DMS79 treated with DMSO at 0.1 percent for 48 hours (cell line): ENCODE data around the gene CMTM4.
A peak's percentile ranks its signal among the peaks of the same experiment; 100 is the strongest.
"Not testable (repeated sequence)": the region's sequence is repeated elsewhere in the genome, so short reads cannot be mapped to it uniquely, and the experiment has no call there.

Experiments
- DNase-seq: peaks from one replicate; lab custom pipeline; 2025; lab: John Stamatoyannopoulos, UW

The CMTM4 gene

DNA sequence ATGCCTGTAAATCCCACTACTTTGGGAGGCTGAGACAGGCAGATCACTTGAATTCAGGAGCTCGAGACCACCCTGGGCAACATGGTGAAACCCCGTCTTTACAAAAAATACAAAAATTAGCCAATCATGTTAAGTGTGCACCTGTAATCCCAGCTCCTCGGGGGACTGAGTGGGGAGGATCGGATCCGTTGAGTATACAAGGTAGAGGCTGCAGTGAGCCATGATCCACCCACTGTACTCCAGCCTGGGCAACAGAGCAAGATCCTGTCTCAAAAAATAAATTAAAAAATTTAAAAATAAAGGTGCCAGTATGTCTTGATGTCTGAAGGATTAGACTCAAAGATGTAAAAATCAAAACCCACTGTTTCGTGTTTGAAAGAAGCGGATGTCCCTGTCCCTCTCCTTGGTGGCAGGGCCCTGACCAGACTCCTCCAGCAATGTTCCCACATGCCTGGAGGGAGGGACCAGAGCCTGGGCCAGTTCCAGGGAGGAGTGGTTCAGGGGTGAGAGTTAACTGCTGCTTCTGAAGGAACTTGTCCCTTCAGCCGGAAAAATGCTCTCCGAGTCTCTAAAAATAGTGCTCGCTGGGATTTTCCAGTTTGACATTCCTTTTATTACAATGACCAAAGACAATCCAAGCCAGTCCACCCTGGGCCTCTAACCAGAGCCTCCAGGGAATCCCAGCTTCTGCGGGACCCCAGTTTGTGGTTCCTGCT is 9.4 kb upstream of the CMTM4 start:
- DNase-seq, result no peak

DNA sequence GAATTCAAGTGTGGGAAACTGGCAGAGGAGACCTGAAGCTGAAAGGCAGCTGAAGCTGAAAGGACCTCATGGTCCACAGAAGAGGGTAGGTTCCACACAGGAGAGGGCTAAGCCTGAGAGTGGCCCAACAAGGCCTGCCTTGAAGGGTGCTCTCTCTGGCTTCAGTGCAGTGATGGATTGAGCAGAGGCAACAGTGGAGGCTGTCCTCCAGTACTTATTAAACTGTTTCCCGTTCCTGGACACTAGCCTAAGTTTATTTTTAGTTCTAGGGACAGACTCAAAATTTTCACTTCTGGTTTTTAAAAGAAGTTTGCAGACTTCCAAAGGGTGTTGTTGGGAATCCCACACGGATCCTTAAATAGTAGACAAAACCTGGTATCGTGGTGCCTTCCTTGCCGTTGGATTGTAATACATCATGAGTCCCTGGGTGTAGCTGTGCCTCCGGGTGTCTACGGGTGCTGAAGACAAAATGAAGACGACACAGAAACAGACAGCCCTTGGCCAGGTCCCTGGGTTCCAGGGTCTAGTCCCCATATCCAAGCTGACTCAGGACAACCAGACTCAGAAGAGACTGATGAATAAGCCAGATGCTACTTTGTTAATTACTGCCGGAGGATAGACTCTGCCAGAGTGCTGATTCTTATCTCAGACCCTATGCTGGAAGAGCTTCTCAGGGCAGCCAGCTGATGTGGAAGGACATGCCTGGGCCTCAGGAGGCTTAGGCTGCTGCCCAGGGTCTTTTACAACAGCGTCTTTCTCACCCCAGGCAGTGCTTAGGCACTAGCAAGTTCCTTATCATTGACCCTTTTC is 7.1 kb upstream of the CMTM4 start:
- no peak for DNase-seq

DNA sequence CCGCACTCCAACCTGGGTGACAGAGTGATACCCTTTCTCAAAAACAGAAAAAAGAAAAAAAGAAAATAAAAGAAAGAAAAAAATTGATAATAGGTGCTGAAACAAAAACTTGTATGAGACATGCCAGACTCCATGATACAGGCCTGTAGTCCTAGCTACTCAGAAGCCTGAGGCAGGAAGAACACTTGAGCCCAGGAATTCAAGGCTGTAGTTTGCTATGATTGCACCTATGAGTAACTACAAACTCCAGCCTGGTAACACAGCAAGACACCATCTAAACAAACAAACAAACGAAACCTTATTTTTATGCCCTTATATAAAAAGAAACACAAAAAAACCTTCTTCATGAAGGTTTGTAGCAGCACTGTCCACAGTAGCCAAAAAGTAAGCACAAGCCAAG is 5.0 kb upstream of the CMTM4 start:
- DNase-seq, result no peak

DNA sequence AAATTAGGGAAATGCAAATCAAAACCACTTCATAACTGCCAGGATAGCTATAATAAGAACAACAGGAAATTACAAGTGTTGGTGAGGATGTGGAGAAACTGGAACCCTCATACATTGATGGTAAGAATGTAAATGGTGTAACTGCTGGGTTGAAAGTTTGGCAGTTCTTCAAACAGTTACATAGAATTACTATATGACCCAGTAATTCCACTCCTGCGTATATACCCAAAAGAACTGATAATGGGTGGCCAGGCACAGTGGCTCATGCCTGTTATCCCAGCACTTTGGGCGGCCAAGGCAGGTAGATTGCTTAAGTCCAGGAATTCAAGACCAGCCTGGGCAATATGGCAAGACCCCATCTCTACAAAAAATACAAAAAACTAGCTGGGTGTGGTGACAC is 4.5 kb upstream of the CMTM4 start:
- no peak for DNase-seq

DNA sequence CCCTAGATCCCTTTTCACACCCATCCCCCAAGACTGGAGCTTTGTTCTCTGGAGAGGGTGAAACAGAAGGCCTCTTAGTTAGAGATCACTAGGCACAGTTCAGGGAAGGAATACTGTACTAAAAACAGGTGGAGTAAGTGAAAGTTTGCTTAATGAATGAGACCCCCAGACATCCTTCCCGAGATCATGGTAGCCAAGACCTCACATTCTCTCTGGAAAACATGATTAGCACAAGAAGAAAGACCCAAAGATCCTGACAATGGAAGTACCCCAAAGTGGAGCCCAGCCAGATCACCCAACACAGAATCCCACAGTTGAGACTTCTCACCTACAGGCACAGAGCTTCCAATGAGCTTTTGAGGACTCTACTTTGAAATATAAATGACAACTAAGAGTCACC is 3.4 kb upstream of the CMTM4 start:
- DNase-seq, result no peak

DNA sequence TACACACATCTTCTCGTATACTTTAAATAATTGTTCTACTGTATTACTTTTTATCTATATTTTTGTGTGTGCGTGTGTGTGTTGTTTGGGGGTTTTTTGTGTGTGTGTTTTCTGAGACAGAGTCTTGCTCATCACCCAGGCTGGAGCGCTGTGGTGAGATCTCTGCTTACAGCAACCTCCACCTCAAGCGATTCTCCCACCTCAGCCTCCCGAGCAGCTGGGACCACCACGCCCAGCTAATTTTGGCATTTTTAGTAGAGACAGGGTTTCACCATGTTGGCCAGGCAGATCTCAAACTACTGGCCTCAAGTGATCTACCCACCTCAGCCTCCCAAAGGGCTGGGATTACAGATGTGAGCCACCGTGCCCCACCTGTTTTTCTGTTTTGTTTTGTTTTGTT is 1.5 kb upstream of the CMTM4 start:
- DNase-seq, result no peak

DNA sequence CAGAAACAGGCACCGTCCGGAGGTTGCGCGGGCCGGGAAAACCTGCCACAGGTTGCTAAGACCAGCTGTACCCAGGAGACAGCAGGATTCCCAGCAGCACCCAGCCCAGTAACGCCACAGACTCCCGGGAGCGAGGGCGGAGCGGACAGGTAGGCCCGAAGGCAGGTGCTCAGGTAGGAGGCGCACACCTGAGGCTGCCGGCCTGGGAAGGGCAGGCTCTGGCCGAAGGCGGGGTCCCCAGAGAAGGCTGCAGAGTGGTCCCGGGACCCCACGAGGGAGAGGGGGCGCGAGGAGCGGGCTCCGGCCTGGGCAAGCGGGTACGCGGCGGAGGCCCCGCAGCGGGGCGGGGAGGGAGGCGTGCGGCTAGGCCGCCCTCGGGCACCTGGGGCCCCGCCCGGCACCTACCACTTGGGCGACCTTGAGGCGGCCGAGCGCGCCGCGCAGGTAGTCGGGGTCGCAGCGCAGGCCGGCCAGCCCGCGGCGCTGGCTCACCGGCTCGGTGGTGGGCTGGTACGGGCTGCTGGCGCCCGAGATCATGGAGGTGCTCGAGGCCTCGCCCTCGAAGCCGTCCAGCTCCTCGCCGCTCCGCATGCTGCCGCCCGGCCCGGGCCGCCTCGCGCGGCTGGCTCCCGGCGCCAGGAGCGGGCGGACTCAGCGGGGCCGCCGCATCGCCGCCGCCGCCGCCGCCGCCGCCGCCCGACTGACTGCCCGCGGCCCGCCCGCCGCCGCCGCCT is 441 bp downstream of the CMTM4 start:
- peak; percentile 9 for DNase-seq

DNA sequence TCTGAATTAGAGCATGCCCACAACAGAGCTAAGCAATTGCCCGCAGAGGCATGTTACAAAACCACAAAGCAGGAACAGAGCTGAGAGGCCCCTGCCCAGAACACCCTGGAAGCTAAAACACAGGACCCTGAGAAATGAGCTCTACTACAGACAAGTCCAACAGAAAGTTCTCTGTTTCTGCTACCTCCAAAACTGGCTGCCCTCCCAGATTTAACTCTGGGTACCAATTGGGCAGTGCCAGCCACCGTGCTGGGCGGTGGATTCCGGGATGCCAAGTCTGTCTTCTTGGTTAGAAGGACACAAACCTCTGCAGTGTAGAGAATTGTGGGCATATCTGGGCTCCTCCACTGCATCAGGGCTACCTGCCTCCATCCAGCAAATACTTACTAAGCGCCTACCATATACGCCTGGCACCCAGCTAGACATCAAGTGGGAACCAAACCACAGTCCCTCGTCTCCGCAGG is 1.0 kb downstream of the CMTM4 start:
- peak; percentile 5 for DNase-seq

DNA sequence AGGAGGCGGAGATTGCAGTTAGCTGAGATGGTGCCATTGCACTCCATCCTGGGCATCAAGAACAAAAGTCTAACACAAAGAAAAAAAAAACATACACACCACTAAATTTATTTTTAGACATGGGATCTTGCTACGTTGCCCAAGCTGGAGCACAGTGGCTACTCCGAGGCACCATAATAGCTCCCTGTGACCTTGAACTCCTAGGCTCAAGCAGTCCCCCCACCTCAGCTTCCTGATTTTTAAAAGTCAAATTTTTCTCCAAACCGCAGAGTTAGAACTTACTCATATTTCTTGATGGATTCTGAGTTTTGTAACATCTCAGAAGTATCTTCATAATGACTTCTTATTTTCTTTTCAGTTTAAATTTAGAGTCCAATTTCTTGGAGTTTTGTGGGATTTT is 3.4 kb downstream of the CMTM4 start:
- no peak for DNase-seq

DNA sequence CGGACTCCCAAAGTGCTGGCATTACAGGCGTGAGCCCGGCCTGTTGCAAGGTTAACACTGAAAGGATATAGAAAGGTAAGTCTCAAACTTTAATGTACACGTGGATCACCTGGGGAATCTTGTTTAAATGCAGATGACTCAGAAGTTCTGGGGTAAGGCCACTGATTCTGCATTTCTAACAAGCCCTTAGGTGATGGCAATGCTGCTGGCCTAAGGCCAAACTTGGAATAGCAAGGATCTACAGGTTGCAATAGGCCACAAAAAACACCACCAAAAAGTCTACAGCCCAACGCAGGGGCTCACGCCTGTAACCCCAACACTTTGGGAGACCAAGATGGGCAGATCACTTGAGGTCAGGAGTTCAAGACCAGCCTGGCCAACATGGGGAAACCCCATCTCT is 4.2 kb downstream of the CMTM4 start:
- DNase-seq, result no peak

DNA sequence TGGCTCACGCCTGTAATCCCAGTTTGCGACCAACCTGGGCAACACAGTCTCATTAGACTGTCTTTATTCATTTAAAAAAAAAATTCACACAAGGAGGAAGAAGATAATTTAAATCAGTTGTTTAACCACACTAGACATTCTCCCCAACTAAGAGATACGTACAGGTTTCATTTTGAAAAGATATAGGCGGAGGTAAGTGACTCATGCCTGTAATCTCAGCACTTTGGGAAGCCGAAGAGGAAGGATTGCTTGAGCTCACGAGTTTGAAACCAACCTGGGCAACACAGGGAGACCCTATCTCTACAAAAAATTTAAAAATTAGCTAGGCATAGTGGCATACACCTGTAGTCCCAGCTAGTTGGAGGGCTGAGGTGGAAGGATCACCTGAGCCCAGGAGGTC is 5.3 kb downstream of the CMTM4 start:
- no peak for DNase-seq

DNA sequence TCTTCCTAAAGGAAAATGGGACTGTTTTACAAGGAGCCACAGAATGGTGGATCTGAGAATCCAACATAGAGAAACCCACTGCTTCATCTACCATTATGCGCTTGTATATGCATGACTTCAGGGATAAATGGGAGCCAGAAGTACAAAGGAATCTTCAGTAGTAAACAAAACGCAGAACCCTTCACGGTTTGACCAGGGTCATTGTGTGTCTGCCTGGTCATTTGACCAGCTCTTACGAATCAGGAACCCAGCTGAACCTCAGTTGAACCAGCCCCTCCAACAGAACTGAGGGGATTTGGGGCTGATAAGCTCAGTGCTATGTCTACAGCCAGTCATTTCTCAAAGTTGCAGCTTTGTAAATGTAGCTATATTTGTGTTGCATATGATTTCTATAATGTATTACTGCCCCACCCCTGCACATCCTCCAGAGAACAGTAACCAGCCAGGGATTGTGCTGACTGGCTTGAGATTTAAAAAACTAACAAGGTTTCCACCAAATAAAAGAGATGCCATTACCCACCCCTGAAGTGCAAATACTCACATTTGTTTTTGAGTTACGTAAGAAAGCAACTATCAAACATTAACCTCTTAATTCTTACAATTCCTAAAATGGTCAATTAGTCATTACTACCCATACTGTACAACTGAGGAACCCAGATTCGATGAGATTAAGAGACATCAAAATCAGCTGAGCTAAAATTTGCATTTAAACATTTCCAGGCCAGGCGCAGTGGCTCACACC is 6.3 kb downstream of the CMTM4 start:
- no peak for DNase-seq

DNA sequence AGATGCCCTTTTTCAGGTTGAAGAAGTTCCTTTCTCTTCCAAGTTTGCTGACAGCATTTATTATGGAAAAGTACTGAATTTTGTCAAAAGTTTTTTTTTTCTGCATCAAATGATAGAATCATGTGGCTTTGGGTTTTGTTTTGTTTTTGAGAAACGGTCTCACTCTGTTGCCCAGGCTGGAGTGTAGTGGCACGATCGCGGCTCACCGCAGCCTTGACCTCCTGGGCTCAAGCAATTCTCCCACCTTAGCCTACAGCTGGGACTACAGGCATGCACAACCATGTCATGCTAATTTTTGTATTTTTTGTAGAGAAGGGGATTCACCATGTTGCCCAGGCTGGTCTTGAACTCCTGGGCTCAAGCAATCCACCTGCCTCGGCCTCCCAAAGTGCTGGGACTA is 7.3 kb downstream of the CMTM4 start:
- DNase-seq, result no peak

DNA sequence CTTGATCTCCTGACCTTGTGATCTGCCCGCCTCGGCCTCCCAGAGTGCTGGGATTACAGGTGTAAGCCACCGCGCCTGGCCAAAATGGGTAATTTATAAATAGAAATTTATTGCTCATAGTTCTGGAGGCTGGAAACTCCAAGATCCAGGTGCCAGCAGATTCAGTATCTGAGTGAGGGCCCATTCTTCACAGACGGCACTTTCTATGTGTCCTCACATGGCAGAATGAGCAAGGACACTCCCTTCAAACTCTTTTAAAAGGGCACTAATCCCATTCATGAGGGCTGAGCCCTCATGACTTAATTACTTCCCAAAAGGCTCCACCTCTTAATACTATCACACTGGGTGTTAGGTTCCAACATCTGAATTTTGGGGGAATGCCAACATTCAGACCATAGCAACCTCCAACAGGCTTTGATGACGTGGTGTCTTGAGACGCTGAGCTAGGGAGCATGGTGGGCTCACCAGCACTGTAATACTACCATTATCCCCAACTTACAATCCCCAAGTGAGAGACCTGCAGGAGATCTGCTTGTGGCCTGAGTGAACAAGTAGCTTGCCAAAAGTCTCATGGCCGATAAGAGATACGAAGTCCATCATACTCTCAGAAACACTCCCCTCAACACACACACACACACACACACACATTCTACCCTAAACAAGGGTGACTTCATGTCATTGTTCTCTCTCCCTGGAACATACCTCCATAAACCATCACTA is 8.5 kb downstream of the CMTM4 start:
- DNase-seq, result no peak

DNA sequence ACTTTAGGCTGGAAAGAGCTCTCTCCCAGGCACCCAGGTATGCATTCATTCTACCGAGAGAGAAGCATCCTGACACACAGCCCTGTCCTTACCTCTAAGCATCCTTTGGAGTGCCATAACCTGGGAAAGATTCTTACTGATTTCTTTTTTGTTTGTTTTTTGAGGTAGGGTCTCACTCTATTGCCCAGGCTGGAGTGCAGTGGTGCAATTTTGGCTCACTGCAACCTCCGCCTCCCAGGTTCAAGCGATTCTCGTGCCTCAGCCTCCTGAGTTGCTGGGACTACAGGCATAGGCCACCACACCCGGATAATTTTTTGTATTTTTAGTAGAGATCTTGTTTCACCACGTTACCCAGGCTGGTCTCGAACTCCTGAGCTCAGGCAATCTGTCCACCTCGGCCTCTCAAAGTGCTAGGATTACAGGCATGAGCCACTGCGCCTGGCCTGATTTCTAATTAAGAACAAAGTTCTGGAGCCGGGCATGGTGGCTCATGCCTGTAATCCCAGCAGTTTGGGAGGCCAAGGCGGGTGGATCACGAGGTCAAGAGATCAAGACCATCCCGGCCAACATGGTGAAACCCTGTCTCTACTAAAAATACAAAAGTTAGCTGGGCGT is 10.9 kb downstream of the CMTM4 start:
- not testable (repeated sequence) for DNase-seq

DNA sequence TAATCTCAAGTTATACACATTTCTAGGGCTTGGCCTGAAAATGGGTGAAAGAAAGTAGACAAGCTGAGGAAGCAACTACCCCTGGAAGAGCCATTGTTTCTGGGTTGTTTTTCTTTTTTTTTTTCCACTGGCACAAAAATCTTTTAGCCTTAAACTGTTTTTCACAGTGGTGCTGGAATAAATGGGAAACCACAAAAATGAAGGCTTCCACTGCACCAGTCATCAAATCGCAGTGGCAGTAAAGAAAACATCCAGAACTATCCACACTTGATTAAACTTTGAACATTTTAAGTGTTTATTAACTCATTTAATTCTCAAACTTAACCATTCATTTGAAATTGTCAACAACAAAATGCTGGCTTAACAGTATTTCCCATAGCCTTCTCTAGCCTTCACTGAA is 14.3 kb downstream of the CMTM4 start:
- no peak for DNase-seq

DNA sequence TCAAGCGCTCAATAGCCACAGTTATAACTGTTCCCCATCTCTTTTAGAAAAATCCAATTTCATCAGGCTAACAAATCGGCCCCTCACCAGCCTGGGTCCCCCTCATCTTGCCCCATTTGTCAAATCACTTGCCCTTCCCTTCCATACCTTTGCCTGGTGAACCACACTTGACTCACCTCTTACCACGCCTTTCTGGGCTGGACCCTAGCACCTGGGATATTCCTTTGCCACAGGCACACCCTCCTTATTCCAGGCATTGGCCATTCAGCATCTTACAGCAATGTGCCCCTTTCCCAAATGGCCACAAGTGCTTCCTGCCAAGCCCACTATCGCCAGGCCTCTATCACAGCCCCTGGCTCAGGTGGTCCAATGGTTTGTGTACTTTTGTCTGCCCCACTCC is 14.9 kb downstream of the CMTM4 start:
- DNase-seq, result no peak

DNA sequence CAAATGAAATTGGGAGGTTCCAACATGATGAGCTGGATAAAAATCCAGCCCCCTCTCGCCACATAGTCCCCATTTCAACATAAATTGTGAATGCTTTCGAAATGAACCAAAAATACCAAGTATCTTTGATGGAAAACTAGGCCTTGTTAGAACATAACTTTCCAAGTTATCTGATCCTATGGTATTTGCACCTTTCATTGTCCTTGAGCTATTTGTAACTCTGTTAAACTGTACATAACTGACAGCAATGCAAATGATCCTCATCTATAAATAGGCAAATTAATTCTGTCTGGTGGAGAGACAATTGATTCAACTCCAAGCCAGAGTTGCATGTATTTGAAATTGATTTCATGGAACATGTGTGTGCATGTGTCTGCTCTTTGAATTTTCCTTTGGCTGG is 18.2 kb downstream of the CMTM4 start:
- DNase-seq, result no peak

DNA sequence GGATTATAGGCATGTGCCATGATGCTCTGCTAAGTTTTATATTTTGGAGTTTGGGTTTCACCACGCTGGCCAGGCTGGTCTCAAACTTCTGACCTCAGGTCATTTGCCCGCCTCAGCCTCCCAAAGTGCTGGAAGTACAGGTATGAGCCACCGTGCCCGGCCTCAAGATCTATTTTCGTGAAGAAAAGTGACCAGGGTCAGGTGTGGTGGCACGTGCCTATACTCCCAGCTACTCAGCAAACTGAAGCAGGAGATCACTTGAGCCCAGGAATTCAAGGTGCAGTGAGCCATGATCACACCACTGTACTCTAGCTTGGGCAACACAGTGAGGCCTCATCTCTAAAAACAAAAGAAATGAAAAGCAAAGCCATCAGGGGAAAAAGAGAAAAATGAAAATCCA is 18.7 kb downstream of the CMTM4 start:
- DNase-seq, result no peak

DNA sequence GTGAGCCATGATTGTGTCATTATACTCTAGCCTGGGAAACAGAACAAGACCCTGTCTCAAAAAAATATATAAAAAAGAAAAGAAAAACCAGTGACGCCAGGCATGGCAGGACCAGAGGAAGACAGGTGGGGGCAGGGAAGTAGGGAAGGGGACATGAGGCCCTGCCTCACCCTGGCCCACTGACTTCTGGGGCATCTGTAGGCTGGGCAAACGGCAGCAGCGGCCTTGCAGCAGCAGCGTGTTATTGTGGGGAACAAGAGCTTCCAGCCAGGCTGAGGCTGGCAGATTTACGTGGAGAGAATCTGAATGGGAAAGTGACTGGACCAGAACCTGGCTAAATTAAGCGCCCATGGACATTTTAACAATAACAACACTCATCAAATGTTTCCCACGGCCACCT is 19.4 kb downstream of the CMTM4 start:
- DNase-seq, result no peak

DNA sequence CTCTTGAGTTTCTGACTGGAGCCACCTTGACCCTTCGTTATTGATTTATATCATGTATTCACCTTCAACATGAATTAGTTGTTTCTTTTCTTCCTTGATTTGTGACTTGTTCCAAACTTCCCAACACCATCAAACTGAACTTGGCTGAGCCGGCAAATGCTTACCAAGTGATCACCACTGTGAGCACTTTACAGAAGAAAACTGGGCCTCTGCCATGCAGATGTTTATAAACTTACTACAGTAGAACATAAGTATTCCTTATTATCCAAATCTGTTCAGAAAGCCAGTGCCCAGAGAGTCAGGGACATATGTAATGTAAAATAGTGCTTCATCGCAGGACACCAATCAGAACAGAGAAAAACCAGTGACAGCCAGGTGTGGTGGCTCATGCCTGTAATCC is 19.9 kb downstream of the CMTM4 start:
- no peak for DNase-seq
